ENCODE measurements around the gene LRRC14B. TPM values are rescaled to one million over a fixed set of nuclear protein-coding genes. Genes with fewer than 3 reads are reported as not detected.

LRRC14B gene
- total RNA-seq, 1 experiment from 2014 or later = not detected

DNA sequence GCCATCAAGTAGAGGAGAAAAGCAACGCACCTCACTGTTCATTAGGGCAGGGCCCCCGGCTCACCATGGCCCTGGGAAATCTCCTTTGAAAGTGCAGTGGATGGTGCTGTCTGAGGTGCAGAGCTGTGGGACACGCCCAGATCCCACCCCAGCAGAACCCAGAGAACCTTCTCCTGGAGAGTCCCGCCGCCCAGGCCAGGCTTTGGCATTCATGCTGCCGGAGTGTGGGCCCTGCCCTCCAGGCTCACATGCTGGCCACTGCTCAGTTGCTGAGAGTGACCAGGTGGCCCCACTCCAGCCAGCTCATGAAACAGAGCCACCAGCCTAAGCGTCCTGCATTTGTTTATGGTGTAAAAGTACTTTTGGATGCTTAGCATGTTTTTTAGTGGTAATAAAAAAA, 23.8 kb upstream of the LRRC14B start:
- H3K27ac ChIP-seq (ENCODE audit: low read length) = peak overlapping the region; percentile 95
- no peaks in the 10 kb centered on the region for H3K79me2 ChIP-seq (ENCODE audit: low read length)
- no peaks in the 10 kb centered on the region for H3K36me3 ChIP-seq (ENCODE audit: low read depth, low read length)
- no TSS peak for BruUV-seq (replicated peaks)
- H3K4me1 ChIP-seq (ENCODE audit: insufficient read depth, low read length) = peaks cover 24% of the 10 kb centered on the region
- H3K9me2 ChIP-seq (replicated peaks; ENCODE audit: low read length) = no peaks in the 10 kb centered on the region
- no peak overlapping the region for H2AFZ ChIP-seq (ENCODE audit: low read length)
- ChIA-PET POLR2A (ENCODE audit: unreplicated experiment) (no interaction called here), CTCF (no interaction called here)
- H3K27me3 ChIP-seq (ENCODE audit: low read length) = no peaks in the 10 kb centered on the region
- no peak for TF ChIP-seq EZH2 (IDR thresholded peaks at IDR 0.05; ENCODE audit: low read length, unreplicated experiment)
- no peak for TF ChIP-seq EZH2phosphoT487 (IDR thresholded peaks at IDR 0.05; ENCODE audit: borderline replicate concordance, low read length)
- TF ChIP-seq, protein P1, sequence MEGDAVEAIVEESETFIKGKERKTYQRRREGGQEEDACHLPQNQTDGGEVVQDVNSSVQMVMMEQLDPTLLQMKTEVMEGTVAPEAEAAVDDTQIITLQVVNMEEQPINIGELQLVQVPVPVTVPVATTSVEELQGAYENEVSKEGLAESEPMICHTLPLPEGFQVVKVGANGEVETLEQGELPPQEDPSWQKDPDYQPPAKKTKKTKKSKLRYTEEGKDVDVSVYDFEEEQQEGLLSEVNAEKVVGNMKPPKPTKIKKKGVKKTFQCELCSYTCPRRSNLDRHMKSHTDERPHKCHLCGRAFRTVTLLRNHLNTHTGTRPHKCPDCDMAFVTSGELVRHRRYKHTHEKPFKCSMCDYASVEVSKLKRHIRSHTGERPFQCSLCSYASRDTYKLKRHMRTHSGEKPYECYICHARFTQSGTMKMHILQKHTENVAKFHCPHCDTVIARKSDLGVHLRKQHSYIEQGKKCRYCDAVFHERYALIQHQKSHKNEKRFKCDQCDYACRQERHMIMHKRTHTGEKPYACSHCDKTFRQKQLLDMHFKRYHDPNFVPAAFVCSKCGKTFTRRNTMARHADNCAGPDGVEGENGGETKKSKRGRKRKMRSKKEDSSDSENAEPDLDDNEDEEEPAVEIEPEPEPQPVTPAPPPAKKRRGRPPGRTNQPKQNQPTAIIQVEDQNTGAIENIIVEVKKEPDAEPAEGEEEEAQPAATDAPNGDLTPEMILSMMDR (conservative IDR thresholded peaks at IDR 0.05; ENCODE audit: low read depth, low read length) = no peak
- no peak for ATAC-seq
- H3K9ac ChIP-seq (ENCODE audit: low read length) = peak overlapping the region; percentile 89
- no peaks in the 10 kb centered on the region for H4K20me1 ChIP-seq (ENCODE audit: low read length)
- no peak overlapping the region for H3K4me2 ChIP-seq (ENCODE audit: low read length)
- H3K4me3 ChIP-seq (ENCODE audit: low read length) = no peak overlapping the region
- no peak for DNase-seq
- H3K9me3 ChIP-seq (ENCODE audit: low read length) = no peaks in the 10 kb centered on the region
- peaks cover 3% of the 10 kb centered on the region for H3F3A ChIP-seq (ENCODE audit: low read length, unreplicated experiment)
- intact Hi-C loops (cut with micrococcal nuclease) = no loop called here

DNA sequence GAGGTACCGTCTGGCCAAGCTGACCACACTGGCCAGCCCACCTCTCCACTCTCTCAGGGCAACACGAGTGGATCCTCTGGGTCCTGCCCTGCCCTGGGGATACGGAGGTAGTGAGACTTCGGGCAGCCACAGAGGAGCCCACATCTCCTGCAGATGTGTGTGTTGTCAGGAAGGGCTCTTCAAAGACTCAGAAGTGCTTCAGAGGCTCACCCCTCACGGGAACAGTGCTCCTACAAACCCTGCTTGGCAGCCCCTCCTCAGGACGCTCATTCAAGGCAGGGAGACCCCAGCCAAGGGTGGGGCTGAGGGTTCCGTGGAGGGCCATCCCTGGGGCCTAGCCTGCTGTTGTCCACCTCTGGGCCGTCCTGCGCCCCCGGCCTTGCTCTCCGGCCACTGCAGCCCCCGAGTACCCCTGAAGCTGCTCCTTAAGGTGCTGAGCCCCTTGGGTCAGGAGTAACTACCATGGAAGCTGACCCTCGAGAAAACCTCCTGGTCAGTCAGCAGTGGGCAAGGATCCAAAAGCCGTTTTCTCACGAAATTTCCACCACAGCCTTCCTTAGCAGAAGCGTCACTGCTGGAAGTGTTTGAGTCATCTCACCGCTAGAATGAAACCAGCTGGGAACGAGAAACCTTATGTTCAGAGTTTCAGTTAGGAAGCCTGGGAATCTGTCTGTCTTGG, 23.2 kb upstream of the LRRC14B start:
- H4K20me1 ChIP-seq (ENCODE audit: low read length) = no peaks in the 10 kb centered on the region
- ATAC-seq = peak; percentile 74
- peaks cover 3% of the 10 kb centered on the region for H3F3A ChIP-seq (ENCODE audit: low read length, unreplicated experiment)
- H2AFZ ChIP-seq (ENCODE audit: low read length) = no peak overlapping the region
- H3K4me1 ChIP-seq (ENCODE audit: insufficient read depth, low read length) = peaks cover 24% of the 10 kb centered on the region
- no peaks in the 10 kb centered on the region for H3K9me2 ChIP-seq (replicated peaks; ENCODE audit: low read length)
- no peaks in the 10 kb centered on the region for H3K79me2 ChIP-seq (ENCODE audit: low read length)
- H3K27ac ChIP-seq (ENCODE audit: low read length) = peak overlapping the region; percentile 95
- DNase-seq = peak; percentile 88
- H3K36me3 ChIP-seq (ENCODE audit: low read depth, low read length) = no peaks in the 10 kb centered on the region
- H3K4me3 ChIP-seq (ENCODE audit: low read length) = peak overlapping the region; percentile 18; the same call in 1 of the 2 replicates
- CTCF ChIA-PET = no interaction called here
- H3K27me3 ChIP-seq (ENCODE audit: low read length) = no peaks in the 10 kb centered on the region
- H3K4me2 ChIP-seq (ENCODE audit: low read length) = peak overlapping the region; percentile 64
- H3K9me3 ChIP-seq (ENCODE audit: low read length) = no peaks in the 10 kb centered on the region
- BruUV-seq (replicated peaks) = no TSS peak
- POLR2A ChIA-PET (ENCODE audit: unreplicated experiment) = no interaction called here
- TF ChIP-seq, protein P1 (conservative IDR thresholded peaks at IDR 0.05; ENCODE audit: low read depth, low read length) = no peak
- TF ChIP-seq EZH2 (IDR thresholded peaks at IDR 0.05; ENCODE audit: low read length, unreplicated experiment) (no peak), EZH2phosphoT487 (IDR thresholded peaks at IDR 0.05; ENCODE audit: borderline replicate concordance, low read length) (no peak)
- H3K9ac ChIP-seq (ENCODE audit: low read length) = peak overlapping the region; percentile 89
- intact Hi-C loops (cut with micrococcal nuclease) = no loop called here

DNA sequence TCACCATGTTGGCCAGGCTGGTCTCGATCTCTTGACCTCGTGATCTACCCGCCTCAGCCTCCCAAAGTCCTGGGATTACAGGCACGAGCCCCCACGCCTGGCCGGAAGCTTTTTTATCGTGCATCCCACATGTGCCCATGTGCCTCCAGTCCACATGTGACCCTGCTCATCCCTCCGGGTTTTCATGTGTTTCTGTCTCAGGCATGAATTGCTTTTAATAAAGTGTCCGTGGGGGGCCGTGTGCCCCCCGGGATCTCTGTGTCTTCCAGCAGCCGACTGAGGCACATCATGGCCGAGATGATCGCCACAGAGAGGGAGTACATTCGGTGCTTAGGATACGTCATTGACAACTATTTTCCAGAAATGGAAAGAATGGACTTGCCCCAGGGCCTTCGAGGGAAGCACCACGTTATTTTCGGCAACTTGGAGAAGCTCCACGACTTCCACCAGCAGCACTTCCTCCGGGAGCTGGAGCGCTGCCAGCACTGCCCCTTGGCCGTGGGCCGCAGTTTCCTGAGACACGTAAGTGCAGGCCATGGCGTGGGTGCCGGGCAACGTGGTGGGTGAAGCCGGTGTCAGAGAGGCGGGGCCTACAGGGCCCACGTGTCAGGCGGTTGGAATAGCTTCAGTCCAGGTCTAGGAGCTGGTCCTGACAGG, 22.1 kb upstream of the LRRC14B start:
- Histone ChIP-seq H3F3A (ENCODE audit: low read length, unreplicated experiment) (no peaks in the 10 kb centered on the region), H3K9ac (ENCODE audit: low read length) (peak overlapping the region; percentile 89), H3K79me2 (ENCODE audit: low read length) (no peaks in the 10 kb centered on the region), H3K27ac (ENCODE audit: low read length) (peak overlapping the region; percentile 95), H4K20me1 (ENCODE audit: low read length) (no peaks in the 10 kb centered on the region), H3K36me3 (ENCODE audit: low read depth, low read length) (no peaks in the 10 kb centered on the region), H3K4me1 (ENCODE audit: insufficient read depth, low read length) (peaks cover 24% of the 10 kb centered on the region), H2AFZ (ENCODE audit: low read length) (no peak overlapping the region), H3K9me3 (ENCODE audit: low read length) (no peaks in the 10 kb centered on the region), H3K9me2 (replicated peaks; ENCODE audit: low read length) (no peaks in the 10 kb centered on the region), H3K4me3 (ENCODE audit: low read length) (no peak overlapping the region), H3K4me2 (ENCODE audit: low read length) (peak overlapping the region; percentile 64), H3K27me3 (ENCODE audit: low read length) (no peaks in the 10 kb centered on the region)
- intact Hi-C loops (cut with micrococcal nuclease) = no loop called here
- TF ChIP-seq EZH2phosphoT487 (IDR thresholded peaks at IDR 0.05; ENCODE audit: borderline replicate concordance, low read length) (no peak), EZH2 (IDR thresholded peaks at IDR 0.05; ENCODE audit: low read length, unreplicated experiment) (no peak)
- TF ChIP-seq, protein P1 (conservative IDR thresholded peaks at IDR 0.05; ENCODE audit: low read depth, low read length) = no peak
- POLR2A ChIA-PET (ENCODE audit: unreplicated experiment) = interaction anchor here (1.0 kb wide), 1 partner anchor 21 kb away, joined by 4 read pairs; no protein-coding TSS in a partner anchor
- CTCF ChIA-PET = no interaction called here
- BruUV-seq (replicated peaks) = no TSS peak
- DNase-seq (peak; percentile 9), ATAC-seq (no peak; the same call in 1 of the 2 replicates)

Measured in PC-3 (cell line).